Measurements from ENCODE around the gene CGB2.
A peak's percentile ranks its signal among the peaks of the same experiment; 100 is the strongest.

Gene CGB2

GRCh38 chr19:49070416-49070815 is 38.7 kb downstream of the CGB2 start:
- DNase-seq, result no peak

- no peak for DNase-seq
Measured at GRCh38 chr19:49071860-49072547, 40.3 kb downstream of the CGB2 start.

GRCh38 chr19:49073514-49074378 is 42.1 kb downstream of the CGB2 start:
- DNase-seq, result peak; percentile 61

GRCh38 chr19:49074869-49075268 is 43.2 kb downstream of the CGB2 start:
- peak; percentile 49 for DNase-seq

GRCh38 chr19:49080392-49080791 is 48.7 kb downstream of the CGB2 start:
- no peak for DNase-seq

GRCh38 chr19:49081273-49081672 is 49.6 kb downstream of the CGB2 start:
- no peak for DNase-seq
